Heart left ventricle (tissue), 16 donors: ENCODE results near the gene SBSN. TPM values are rescaled to one million over a fixed set of nuclear protein-coding genes. Genes with fewer than 3 reads are reported as not detected.

ENCODE experiments used
- ATAC-seq, 4 donors: fragments of 200-7000 bp; cut with Tn5 transposase; one replicate each; pipeline ENCODE4 v1.9.1; 2020 to 2022; ENCODE audit warnings: moderate library complexity in 4 of 4, mild to moderate bottlenecking in 3 of 4, moderate number of reproducible peaks in 1 of 4
- DNase-seq, 5 donors: peaks; one replicate each; pipeline ENCODE4 v3.0.0-alpha.2; 2020
- H3K27ac ChIP-seq, 12 donors: fragments of 200-600 bp; sonication (generic) in 4 of 12; one replicate each; pipeline versions ENCODE4 v1.5.0 to v1.8.0; 2016 to 2022; ENCODE audit warnings: mild to moderate bottlenecking in 2 of 12
- H3K27me3 ChIP-seq, 9 donors: fragments of 200-600 bp; sonication (generic) in 2 of 9; one replicate each; pipeline versions ENCODE4 v1.5.1 to v1.8.0; 2016 to 2022; ENCODE audit warnings: mild to moderate bottlenecking in 3 of 9
- H3K36me3 ChIP-seq, 9 donors: fragments of 200-600 bp; sonication (generic) in 2 of 9; one replicate each; pipeline versions ENCODE4 v1.5.0 to v1.8.0; 2018 to 2022; ENCODE audit warnings: mild to moderate bottlenecking in 2 of 9
- H3K4me1 ChIP-seq, 12 donors: fragments of 200-600 bp; sonication (generic) in 4 of 12; one replicate each; pipeline versions ENCODE4 v1.5.0 to v1.8.0; 2016 to 2022; ENCODE audit warnings: mild to moderate bottlenecking in 3 of 12
- H3K4me3 ChIP-seq, 12 donors: fragments of 200-600 bp; sonication (generic) in 4 of 12; one replicate each; pipeline versions ENCODE4 v1.5.0 to v1.8.0; 2017 to 2022; ENCODE audit warnings: mild to moderate bottlenecking in 9 of 12, moderate library complexity in 4 of 12
- H3K9me3 ChIP-seq, 12 donors: fragments of 200-600 bp; sonication (generic) in 4 of 12; one replicate each; pipeline versions ENCODE4 v1.5.0 to v1.8.0; 2016 to 2022; ENCODE audit warnings: mild to moderate bottlenecking in 1 of 12
- POLR2A ChIP-seq, 2 donors: fragments of 450-650 bp; IDR thresholded peaks; one replicate each; pipeline ENCODE4 v1.6.1; 2017; ENCODE audit warnings: antibody characterized with exemption in 2 of 2, mild to moderate bottlenecking in 2 of 2, moderate library complexity in 2 of 2
- WGBS, 4 donors: extraction: QIAGEN DNeasy Blood & Tissue Kit in 2 of 4; methylation state at CpG; one replicate each; pipeline versions ENCODE4 v1.1.5 to v1.1.7; 2013 to 2018; 5-methylcytosine and 5-hydroxymethylcytosine counted together
- intact Hi-C, 10 donors: fragments of 100-400 bp; cut with DNase I; formaldehyde crosslinking; loops; one replicate each; pipeline versions ENCODE4 v1.11.1 to v1.14.2; 2022
- polyA plus RNA-seq, 2 donors: library from polyadenylated mRNA; stranded (reverse); fragments of 200-250 nt; gene quantifications; one replicate each; pipeline ENCODE4 v1.2.3, GENCODE V29; 2013
- total RNA-seq, 9 donors: library from RNA; depleted of rRNA in 2 of 9; stranded (reverse); fragments of >200 nt in 2 of 9; fragmentation: NEBNext Ultra II Directional in 3 of 9; extraction: Animal tissue kit (Norgen Biotek cat#: 25700) in 3 of 9; gene quantifications; one replicate each; pipeline versions ENCODE4 v1.1.0 to v1.2.4, GENCODE V29; 2016 to 2023
- TF ChIP-seq, protein P1 (sequence below), 12 donors: fragments of 200-600 bp; sonication (generic) in 4 of 12; IDR thresholded peaks; one replicate each; pipeline versions ENCODE4 v1.5.0 to v1.8.0; 2018 to 2022; ENCODE audit warnings: antibody characterized with exemption in 12 of 12, mild to moderate bottlenecking in 5 of 12
- donor health status: ischemic (EF 13 %, LVEDD 7.1; RV severe dilation, severe dysfunction).
- donor health status: healthy with polysubstance abuse.
- donor health status: DM: no; HTN: yes; CAD: no.
- donor health status: DM: no; HTN: no; CAD: no.
- donor health status: ischemic (EF 25% LVEDD 6.9; RV normal size, moderate dysfunction).
- donor health status: ischemic (EF 25% LVEDD 5.7; RV mildly dilated, moderate dysfunction).
- donor health status: healthy.
- donor health status: DM: yes; HTN: yes; CAD: no.
- donor health status: ischemic (EF 35%, LVEDD 5.7; RV mildly dilated, moderate dysfunction).
- donor health status: nonischemic (EF 11% LVEDD 7.7; RV severe dilation, severe dysfunction).
- donor health status: DM: yes; HTN: yes; CAD: no.
- donor health status: PGD.
- donor health status: ischemic (EF 29% LVEDD 5.4; RV normal size, mild dysfunction).
- donor health status: nonischemic (EF 23%, LVEDD 6.1; RV moderate dilation, normal function).

The SBSN gene
- total and polyA plus RNA-seq, 11 donors, result not detected

DNA sequence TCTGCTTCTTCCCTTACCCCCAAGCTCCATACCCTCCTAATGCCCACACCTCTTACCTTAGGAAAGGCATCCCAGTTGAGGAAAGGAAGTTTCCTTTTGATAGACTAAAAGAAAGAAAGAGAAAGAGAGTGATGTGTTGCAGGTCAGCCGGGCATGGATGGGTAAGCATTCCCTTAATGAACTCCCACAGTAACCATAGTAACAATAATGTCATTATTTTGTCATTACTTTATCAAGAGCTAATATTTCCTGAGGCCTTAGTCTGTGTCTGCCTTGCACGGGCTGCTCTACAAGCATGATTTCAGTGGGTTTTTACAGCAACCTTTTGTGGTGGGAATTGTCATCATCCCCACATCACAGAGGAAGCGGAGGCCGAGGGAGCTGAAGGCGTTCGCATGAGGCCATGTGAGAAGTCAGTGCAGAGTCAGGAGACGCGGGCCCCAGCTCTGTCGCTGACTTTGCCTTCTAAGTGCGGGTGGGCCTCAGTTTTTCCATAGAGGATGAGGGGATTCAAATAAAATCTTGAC lies 40.4 kb downstream of the SBSN start:
- WGBS, 4 donors, result 86 to 90% (median 88%) methylated on average over 10 of the region's 10 CpGs
- no peak for DNase-seq
- Histone ChIP-seq H3K9me3 (no peaks in the 10 kb centered on the region), H3K4me3 (no peak overlapping the region), H3K27me3 (peaks cover 0 to 22% (median 0%) of the 10 kb centered on the region in 9 donors), H3K4me1 (no peaks in the 10 kb centered on the region), H3K27ac (no peak overlapping the region), H3K36me3 (no peaks in the 10 kb centered on the region)
- TF ChIP-seq POLR2A (IDR thresholded peaks at IDR 0.05), result no peak
- TF ChIP-seq, protein P1, sequence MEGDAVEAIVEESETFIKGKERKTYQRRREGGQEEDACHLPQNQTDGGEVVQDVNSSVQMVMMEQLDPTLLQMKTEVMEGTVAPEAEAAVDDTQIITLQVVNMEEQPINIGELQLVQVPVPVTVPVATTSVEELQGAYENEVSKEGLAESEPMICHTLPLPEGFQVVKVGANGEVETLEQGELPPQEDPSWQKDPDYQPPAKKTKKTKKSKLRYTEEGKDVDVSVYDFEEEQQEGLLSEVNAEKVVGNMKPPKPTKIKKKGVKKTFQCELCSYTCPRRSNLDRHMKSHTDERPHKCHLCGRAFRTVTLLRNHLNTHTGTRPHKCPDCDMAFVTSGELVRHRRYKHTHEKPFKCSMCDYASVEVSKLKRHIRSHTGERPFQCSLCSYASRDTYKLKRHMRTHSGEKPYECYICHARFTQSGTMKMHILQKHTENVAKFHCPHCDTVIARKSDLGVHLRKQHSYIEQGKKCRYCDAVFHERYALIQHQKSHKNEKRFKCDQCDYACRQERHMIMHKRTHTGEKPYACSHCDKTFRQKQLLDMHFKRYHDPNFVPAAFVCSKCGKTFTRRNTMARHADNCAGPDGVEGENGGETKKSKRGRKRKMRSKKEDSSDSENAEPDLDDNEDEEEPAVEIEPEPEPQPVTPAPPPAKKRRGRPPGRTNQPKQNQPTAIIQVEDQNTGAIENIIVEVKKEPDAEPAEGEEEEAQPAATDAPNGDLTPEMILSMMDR (IDR thresholded peaks at IDR 0.05), result no peak
- no peak for ATAC-seq
- intact Hi-C loops, result no loop called here

DNA sequence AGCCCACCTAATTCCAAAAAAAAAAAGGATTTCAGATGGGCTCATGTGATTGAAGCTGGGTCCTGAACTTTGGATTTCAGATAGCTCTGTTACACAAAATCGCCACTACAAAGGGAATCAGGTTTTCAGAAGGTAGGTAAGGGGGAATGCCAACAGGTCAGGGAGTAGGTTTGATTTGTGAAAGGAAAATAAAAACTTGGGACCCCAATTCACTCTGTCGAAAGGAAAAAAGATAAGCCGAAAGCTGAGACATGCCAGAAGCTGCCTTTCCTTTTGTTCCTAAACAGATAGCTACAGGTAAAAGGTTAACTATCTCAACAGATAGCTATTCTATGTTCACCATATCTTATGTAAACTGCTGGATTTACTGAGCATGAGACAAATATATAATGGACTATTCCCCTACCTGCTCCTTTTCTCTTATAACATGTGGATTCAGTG lies 41.8 kb downstream of the SBSN start:
- TF ChIP-seq, protein P1 (IDR thresholded peaks at IDR 0.05), result no peak
- TF ChIP-seq POLR2A (IDR thresholded peaks at IDR 0.05), result no peak
- no peaks in the 10 kb centered on the region for H3K36me3 ChIP-seq
- H3K4me3 ChIP-seq, result no peak overlapping the region
- no peaks in the 10 kb centered on the region for H3K4me1 ChIP-seq
- WGBS, 4 donors, result 57 to 65% (median 61%) methylated on average over 3 of the region's 3 CpGs
- ATAC-seq (no peak), DNase-seq (no peak)
- no peaks in the 10 kb centered on the region for H3K9me3 ChIP-seq
- intact Hi-C loops, result no loop called here
- peaks cover 0 to 22% (median 0%) of the 10 kb centered on the region in 9 donors for H3K27me3 ChIP-seq
- H3K27ac ChIP-seq, result no peak overlapping the region

DNA sequence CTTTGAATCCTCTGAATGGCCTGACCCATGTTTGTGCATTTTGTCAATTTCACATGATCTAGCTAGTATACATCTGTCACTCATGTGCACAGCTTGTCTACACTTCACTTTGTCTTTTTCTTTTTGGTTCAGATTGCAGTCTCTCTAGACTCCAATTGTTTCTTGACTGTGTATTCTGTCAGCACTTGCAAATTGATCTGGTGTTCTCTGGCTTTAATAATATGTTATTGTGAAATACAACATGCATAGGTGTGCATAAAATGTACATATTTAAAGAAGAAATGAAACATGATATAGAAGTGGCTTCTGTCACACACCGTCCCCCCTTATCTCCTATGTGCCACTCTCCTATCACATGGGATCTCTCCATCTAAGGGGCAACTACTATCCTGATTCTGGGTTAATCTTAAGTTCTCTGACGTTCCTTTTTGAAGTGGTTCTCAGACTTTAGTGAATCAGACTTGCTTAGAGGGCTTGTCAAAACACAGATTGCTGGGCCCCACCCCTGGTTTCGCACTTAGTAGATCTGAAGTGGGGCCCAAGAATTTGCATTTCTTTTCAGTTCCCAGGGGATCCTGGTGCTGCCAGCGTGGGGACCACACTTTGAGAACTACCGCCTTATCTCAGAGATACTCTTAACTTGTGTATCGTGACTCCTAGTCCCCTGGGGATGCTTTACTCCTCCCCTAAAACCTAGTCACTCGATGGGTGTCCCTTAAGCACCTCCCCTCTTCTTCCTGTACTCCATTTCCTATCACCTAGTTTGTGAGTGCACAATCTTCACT lies 43.7 kb downstream of the SBSN start:
- WGBS, 4 donors, result 52 to 56% (median 54%) methylated on average over 7 of the region's 7 CpGs
- Histone ChIP-seq H3K4me3 (no peak overlapping the region), H3K4me1 (no peaks in the 10 kb centered on the region), H3K27me3 (peaks cover 0 to 22% (median 0%) of the 10 kb centered on the region in 9 donors), H3K36me3 (no peaks in the 10 kb centered on the region), H3K27ac (no peak overlapping the region), H3K9me3 (no peaks in the 10 kb centered on the region)
- DNase-seq, result no peak
- TF ChIP-seq, protein P1 (IDR thresholded peaks at IDR 0.05), result no peak
- no peak for TF ChIP-seq POLR2A (IDR thresholded peaks at IDR 0.05)
- no peak for ATAC-seq
- intact Hi-C loops, result no loop called here

DNA sequence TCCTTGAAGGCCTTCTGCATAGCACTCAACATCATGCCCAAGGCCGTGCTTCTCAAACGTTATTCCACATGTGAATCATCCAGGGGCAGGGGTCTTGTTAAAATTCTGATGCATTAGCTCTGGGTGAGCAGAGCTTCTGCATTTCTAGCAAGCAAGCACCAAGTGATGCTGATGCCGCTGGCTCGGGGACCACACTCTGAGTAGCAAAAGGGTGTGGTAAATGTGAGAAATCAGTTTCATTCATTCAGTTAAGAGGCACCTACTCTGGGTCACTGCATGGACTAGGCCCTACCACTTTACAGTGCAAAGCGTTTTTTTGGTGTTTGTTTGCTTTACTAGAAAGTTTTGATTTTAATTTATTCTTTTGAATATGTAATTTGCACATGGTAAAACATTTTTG lies 45.0 kb downstream of the SBSN start:
- H3K9me3 ChIP-seq, result no peaks in the 10 kb centered on the region
- H3K4me1 ChIP-seq, result no peaks in the 10 kb centered on the region
- ATAC-seq (no peak), DNase-seq (no peak)
- 79 to 86% (median 83%) methylated on average over 5 of the region's 5 CpGs for WGBS, 4 donors
- H3K36me3 ChIP-seq, result no peaks in the 10 kb centered on the region
- TF ChIP-seq, protein P1 (IDR thresholded peaks at IDR 0.05), result no peak
- TF ChIP-seq POLR2A (IDR thresholded peaks at IDR 0.05), result no peak
- intact Hi-C loops, result no loop called here
- peaks cover 0 to 13% (median 0%) of the 10 kb centered on the region in 9 donors for H3K27me3 ChIP-seq
- H3K4me3 ChIP-seq, result no peak overlapping the region
- H3K27ac ChIP-seq, result no peak overlapping the region
